WTC11 (cell line): ENCODE measurements around the gene TMEM272. TPM values are rescaled to one million over a fixed set of nuclear protein-coding genes. Genes with fewer than 3 reads are reported as not detected.

ENCODE experiments used
- ATAC-seq: fragments of 200-7000 bp; cut with Tn5 transposase; 2 replicates; pipeline ENCODE4 v1.10.0; 2021; ENCODE audit warnings: mild to moderate bottlenecking, moderate library complexity
- CTCF ChIA-PET: fragments of 300-600 bp; sonication (Branson Sonifier 250); formaldehyde crosslinking; loops from one replicate; lab custom pipeline; 2021; ENCODE audit warnings: antibody characterized with exemption; lab: Charles Lee
- POLR2A ChIA-PET: fragments of 350-600 bp; sonication (Branson Sonifier 250); formaldehyde crosslinking; loops from one replicate; lab custom pipeline; 2021; ENCODE audit warnings: antibody characterized with exemption; lab: Charles Lee
- DNase-seq: peaks from one replicate; pipeline ENCODE4 v3.0.0; 2021; ENCODE audit warnings: low spot score
- H3K27ac Mint-ChIP-seq: 2 replicates; pipeline ENCODE4 v1.8.0; 2021; ENCODE audit warnings: mixed read lengths
- H3K27me3 Mint-ChIP-seq: 2 replicates; pipeline ENCODE4 v1.8.0; 2021; ENCODE audit warnings: low read depth, mild to moderate bottlenecking, moderate library complexity, mixed read lengths
- H3K36me3 Mint-ChIP-seq: 2 replicates; pipeline ENCODE4 v1.8.0; 2021; ENCODE audit warnings: mixed read lengths
- H3K4me1 Mint-ChIP-seq: 2 replicates; pipeline ENCODE4 v1.8.0; 2022; ENCODE audit warnings: mixed read lengths
- H3K4me3 Mint-ChIP-seq: 2 replicates; pipeline ENCODE4 v1.8.0; 2021; ENCODE audit warnings: mild to moderate bottlenecking, moderate library complexity, mixed read lengths
- H3K9me3 Mint-ChIP-seq: 2 replicates; pipeline ENCODE4 v1.8.0; 2021; ENCODE audit warnings: mixed read lengths
- AR ChIP-seq: fragments of 250-450 bp; sonication (Bioruptor Pico); IDR thresholded peaks from 2 replicates; pipeline ENCODE4 v1.9.0; 2021; ENCODE audit warnings: mild to moderate bottlenecking
- ATF6 ChIP-seq: sonication (generic); formaldehyde crosslinking; IDR thresholded peaks from 2 replicates; pipeline ENCODE4 v1.8.1; 2023; ENCODE audit warnings: mild to moderate bottlenecking, missing genetic modification reagents
- E2F4 ChIP-seq: sonication (generic); formaldehyde crosslinking; IDR thresholded peaks from 2 replicates; pipeline ENCODE4 v1.8.1; 2022; ENCODE audit warnings: low read depth, mild to moderate bottlenecking, moderate library complexity, missing genetic modification reagents, borderline replicate concordance
- FOXP1 ChIP-seq: sonication (generic); formaldehyde crosslinking; IDR thresholded peaks from 2 replicates; pipeline ENCODE4 v1.8.0; 2022; ENCODE audit warnings: missing genetic modification reagents, mild to moderate bottlenecking, moderate library complexity, borderline replicate concordance
- IRF2 ChIP-seq: sonication (generic); formaldehyde crosslinking; IDR thresholded peaks from 2 replicates; pipeline ENCODE4 v1.8.0; 2022; ENCODE audit warnings: low read depth, missing genetic modification reagents, borderline replicate concordance
- JUN ChIP-seq: sonication (generic); formaldehyde crosslinking; IDR thresholded peaks from 2 replicates; pipeline ENCODE4 v1.8.0; 2023; ENCODE audit warnings: mild to moderate bottlenecking, missing genetic modification reagents
- NR1H2 ChIP-seq: sonication (generic); formaldehyde crosslinking; IDR thresholded peaks from 2 replicates; pipeline ENCODE4 v1.9.0; 2021; ENCODE audit warnings: mild to moderate bottlenecking, moderate library complexity, missing genetic modification reagents
- SOX15 ChIP-seq: fragments of 250-450 bp; sonication (Bioruptor Pico); IDR thresholded peaks from 2 replicates; pipeline ENCODE4 v1.9.0; 2021; ENCODE audit warnings: mild to moderate bottlenecking
- USF2 ChIP-seq: sonication (generic); formaldehyde crosslinking; IDR thresholded peaks from 2 replicates; pipeline ENCODE4 v1.8.1; 2023; ENCODE audit warnings: mild to moderate bottlenecking, missing genetic modification reagents, moderate library complexity
- ZNF232 ChIP-seq: sonication (generic); formaldehyde crosslinking; IDR thresholded peaks from 2 replicates; pipeline ENCODE4 v1.8.0; 2022; ENCODE audit warnings: mild to moderate bottlenecking, missing genetic modification reagents
- total RNA-seq: library from RNA; stranded (reverse); gene quantifications from 3 replicates; pipeline ENCODE4 v1.2.3, GENCODE V29; 2021
- TF ChIP-seq, protein P1 (sequence below): sonication (generic); formaldehyde crosslinking; IDR thresholded peaks from 2 replicates; pipeline ENCODE4 v1.8.0; 2023; ENCODE audit warnings: missing genetic modification reagents, mild to moderate bottlenecking, borderline replicate concordance
- TF ChIP-seq, protein P2 (sequence below): sonication (generic); formaldehyde crosslinking; IDR thresholded peaks from 2 replicates; pipeline ENCODE4 v1.8.1; 2023; ENCODE audit warnings: mild to moderate bottlenecking, missing genetic modification reagents, borderline replicate concordance
- TF ChIP-seq, protein P3 (sequence below): sonication (generic); formaldehyde crosslinking; IDR thresholded peaks from 2 replicates; pipeline ENCODE4 v1.8.1; 2022; ENCODE audit warnings: mild to moderate bottlenecking, moderate library complexity, missing genetic modification reagents

Gene TMEM272
- total RNA-seq, 1 experiment from 2014 or later = not detected

- Mint-ChIP-seq H3K9me3 (no peaks in the 10 kb centered on the region; the same call in 1 of the 2 replicates), H3K27ac (no peak overlapping the region), H3K27me3 (no peaks in the 10 kb centered on the region), H3K36me3 (no peaks in the 10 kb centered on the region), H3K4me3 (no peak overlapping the region), H3K4me1 (peaks cover 10% of the 10 kb centered on the region)
- ATAC-seq (no peak), DNase-seq (no peak)
- no peak for TF ChIP-seq ATF6 (CRISPR knock-in tag)
- POLR2A ChIA-PET = no interaction called here
- CTCF ChIA-PET = interaction anchor here (4.4 kb wide), 1 partner anchor 18 kb away, joined by 26 read pairs; no protein-coding TSS in a partner anchor
Observed at GRCh38 chr13:51780099-51780498, 64.9 kb downstream of the TMEM272 start.

DNA sequence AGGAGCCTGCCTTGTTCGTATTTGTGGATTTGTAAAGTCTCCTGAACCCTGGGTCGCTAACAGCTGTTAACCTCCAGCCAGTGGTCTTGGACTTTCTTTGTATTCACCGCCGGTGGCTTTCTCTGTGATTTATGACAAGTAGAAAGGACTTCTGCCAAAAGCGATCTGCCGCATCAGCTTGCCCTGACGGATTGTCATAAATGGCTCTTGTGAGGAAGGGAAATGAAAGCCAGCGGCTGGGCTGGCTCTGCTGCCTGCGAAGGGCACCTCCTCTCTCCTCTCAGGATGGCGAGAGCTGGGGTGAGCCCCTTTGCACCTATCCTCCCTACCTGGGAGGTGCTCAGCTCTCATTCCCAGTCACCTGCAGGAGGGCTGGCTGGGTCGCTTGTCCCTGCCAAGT lies 66.6 kb downstream of the TMEM272 start:
- Mint-ChIP-seq H3K9me3 (no peaks in the 10 kb centered on the region; the same call in 1 of the 2 replicates), H3K36me3 (no peaks in the 10 kb centered on the region), H3K4me3 (no peak overlapping the region), H3K27ac (no peak overlapping the region), H3K4me1 (peaks cover 10% of the 10 kb centered on the region), H3K27me3 (no peaks in the 10 kb centered on the region)
- ChIA-PET POLR2A (no interaction called here), CTCF (interaction anchor here (0.7 kb wide), 1 partner anchor 10 kb away, joined by 3 read pairs; no protein-coding TSS in a partner anchor)
- no peak for DNase-seq
- no peak for TF ChIP-seq ZNF232 (CRISPR knock-in tag)
- no peak for TF ChIP-seq NR1H2 (CRISPR knock-in tag)
- ATAC-seq = no peak

DNA sequence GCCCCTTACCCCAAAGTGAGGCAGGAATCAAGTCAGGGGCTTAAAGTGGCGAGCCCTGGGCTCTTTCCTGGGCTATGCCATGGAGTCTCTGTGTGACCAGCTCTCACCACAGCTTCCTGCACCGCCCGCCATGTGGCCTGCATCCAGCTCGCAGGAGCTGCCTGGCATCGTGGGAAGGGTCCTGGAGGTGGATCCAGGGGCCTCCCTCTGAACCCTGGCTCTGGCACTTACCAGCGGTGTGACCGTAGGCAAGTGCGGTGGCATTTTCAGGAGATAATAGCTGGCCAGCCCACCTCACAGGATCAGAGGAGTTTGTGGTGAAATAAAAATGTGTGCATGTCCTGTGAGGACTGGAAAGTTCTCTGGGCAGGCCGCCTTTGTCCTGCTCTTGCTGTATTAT lies 67.1 kb downstream of the TMEM272 start:
- no peak for ATAC-seq
- CTCF ChIA-PET = no interaction called here

More for the DNA sequence above, 67.1 kb downstream of the TMEM272 start:
- Mint-ChIP-seq H3K4me3 (no peak overlapping the region), H3K27me3 (no peaks in the 10 kb centered on the region), H3K4me1 (peaks cover 10% of the 10 kb centered on the region), H3K9me3 (no peaks in the 10 kb centered on the region; the same call in 1 of the 2 replicates), H3K27ac (no peak overlapping the region), H3K36me3 (no peaks in the 10 kb centered on the region)
- DNase-seq = no peak
- POLR2A ChIA-PET = no interaction called here
- TF ChIP-seq AR (CRISPR knock-in tag) (no peak), FOXP1 (CRISPR knock-in tag) (no peak), E2F4 (CRISPR knock-in tag) (no peak), IRF2 (CRISPR knock-in tag) (no peak), USF2 (no peak), ZNF232 (CRISPR knock-in tag) (no peak), SOX15 (no peak), JUN (no peak)
- TF ChIP-seq, protein P1, sequence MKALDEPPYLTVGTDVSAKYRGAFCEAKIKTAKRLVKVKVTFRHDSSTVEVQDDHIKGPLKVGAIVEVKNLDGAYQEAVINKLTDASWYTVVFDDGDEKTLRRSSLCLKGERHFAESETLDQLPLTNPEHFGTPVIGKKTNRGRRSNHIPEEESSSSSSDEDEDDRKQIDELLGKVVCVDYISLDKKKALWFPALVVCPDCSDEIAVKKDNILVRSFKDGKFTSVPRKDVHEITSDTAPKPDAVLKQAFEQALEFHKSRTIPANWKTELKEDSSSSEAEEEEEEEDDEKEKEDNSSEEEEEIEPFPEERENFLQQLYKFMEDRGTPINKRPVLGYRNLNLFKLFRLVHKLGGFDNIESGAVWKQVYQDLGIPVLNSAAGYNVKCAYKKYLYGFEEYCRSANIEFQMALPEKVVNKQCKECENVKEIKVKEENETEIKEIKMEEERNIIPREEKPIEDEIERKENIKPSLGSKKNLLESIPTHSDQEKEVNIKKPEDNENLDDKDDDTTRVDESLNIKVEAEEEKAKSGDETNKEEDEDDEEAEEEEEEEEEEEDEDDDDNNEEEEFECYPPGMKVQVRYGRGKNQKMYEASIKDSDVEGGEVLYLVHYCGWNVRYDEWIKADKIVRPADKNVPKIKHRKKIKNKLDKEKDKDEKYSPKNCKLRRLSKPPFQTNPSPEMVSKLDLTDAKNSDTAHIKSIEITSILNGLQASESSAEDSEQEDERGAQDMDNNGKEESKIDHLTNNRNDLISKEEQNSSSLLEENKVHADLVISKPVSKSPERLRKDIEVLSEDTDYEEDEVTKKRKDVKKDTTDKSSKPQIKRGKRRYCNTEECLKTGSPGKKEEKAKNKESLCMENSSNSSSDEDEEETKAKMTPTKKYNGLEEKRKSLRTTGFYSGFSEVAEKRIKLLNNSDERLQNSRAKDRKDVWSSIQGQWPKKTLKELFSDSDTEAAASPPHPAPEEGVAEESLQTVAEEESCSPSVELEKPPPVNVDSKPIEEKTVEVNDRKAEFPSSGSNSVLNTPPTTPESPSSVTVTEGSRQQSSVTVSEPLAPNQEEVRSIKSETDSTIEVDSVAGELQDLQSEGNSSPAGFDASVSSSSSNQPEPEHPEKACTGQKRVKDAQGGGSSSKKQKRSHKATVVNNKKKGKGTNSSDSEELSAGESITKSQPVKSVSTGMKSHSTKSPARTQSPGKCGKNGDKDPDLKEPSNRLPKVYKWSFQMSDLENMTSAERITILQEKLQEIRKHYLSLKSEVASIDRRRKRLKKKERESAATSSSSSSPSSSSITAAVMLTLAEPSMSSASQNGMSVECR = no peak
- TF ChIP-seq, protein P2, sequence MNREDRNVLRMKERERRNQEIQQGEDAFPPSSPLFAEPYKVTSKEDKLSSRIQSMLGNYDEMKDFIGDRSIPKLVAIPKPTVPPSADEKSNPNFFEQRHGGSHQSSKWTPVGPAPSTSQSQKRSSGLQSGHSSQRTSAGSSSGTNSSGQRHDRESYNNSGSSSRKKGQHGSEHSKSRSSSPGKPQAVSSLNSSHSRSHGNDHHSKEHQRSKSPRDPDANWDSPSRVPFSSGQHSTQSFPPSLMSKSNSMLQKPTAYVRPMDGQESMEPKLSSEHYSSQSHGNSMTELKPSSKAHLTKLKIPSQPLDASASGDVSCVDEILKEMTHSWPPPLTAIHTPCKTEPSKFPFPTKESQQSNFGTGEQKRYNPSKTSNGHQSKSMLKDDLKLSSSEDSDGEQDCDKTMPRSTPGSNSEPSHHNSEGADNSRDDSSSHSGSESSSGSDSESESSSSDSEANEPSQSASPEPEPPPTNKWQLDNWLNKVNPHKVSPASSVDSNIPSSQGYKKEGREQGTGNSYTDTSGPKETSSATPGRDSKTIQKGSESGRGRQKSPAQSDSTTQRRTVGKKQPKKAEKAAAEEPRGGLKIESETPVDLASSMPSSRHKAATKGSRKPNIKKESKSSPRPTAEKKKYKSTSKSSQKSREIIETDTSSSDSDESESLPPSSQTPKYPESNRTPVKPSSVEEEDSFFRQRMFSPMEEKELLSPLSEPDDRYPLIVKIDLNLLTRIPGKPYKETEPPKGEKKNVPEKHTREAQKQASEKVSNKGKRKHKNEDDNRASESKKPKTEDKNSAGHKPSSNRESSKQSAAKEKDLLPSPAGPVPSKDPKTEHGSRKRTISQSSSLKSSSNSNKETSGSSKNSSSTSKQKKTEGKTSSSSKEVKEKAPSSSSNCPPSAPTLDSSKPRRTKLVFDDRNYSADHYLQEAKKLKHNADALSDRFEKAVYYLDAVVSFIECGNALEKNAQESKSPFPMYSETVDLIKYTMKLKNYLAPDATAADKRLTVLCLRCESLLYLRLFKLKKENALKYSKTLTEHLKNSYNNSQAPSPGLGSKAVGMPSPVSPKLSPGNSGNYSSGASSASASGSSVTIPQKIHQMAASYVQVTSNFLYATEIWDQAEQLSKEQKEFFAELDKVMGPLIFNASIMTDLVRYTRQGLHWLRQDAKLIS (CRISPR knock-in tag) = no peak
- TF ChIP-seq, protein P3, sequence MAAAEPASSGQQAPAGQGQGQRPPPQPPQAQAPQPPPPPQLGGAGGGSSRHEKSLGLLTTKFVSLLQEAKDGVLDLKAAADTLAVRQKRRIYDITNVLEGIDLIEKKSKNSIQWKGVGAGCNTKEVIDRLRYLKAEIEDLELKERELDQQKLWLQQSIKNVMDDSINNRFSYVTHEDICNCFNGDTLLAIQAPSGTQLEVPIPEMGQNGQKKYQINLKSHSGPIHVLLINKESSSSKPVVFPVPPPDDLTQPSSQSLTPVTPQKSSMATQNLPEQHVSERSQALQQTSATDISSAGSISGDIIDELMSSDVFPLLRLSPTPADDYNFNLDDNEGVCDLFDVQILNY (CRISPR knock-in tag) = no peak
